Prostate gland (tissue), 2 donors: ENCODE measurements around the gene TMEM169. TPM values are rescaled to one million over a fixed set of nuclear protein-coding genes. Genes with fewer than 3 reads are reported as not detected.

Experiments
- DNase-seq: peaks from one replicate; pipeline ENCODE4 v3.0.0-alpha.2; 2019; ENCODE audit warnings: low spot score
- H3K27ac ChIP-seq, 2 donors: fragments of 200-600 bp; sonication (generic); 2 replicates each; pipeline ENCODE4 v1.5.1; 2017 to 2019
- H3K27me3 ChIP-seq: fragments of 200-600 bp; sonication (generic); replicated peaks from 2 replicates; pipeline ENCODE4 v1.5.1; 2019; ENCODE audit not compliant: insufficient read depth
- H3K36me3 ChIP-seq, 2 donors: fragments of 200-600 bp; sonication (generic); 1 replicate in 1 of 2; 2 replicates in 1 of 2; pipeline versions ENCODE4 v1.5.1 to v1.8.1; 2017 to 2019
- H3K4me1 ChIP-seq: fragments of 200-600 bp; sonication (generic); replicated peaks from 2 replicates; pipeline ENCODE4 v1.5.1; 2019
- H3K4me3 ChIP-seq, 2 donors: fragments of 200-600 bp; sonication (generic); 2 replicates each; pipeline ENCODE4 v1.5.1; 2017 to 2019
- H3K9me3 ChIP-seq: fragments of 200-600 bp; sonication (generic); 2 replicates; pipeline ENCODE4 v1.5.1; 2017
- POLR2A ChIP-seq: fragments of 450-650 bp; IDR thresholded peaks from one replicate; pipeline ENCODE4 v1.6.1; 2016; ENCODE audit warnings: antibody characterized with exemption, mild to moderate bottlenecking
- POLR2AphosphoS5 ChIP-seq: sonication (generic); formaldehyde crosslinking; IDR thresholded peaks from one replicate; pipeline ENCODE4 v1.6.1; 2017; ENCODE audit warnings: antibody characterized with exemption
- WGBS: methylation state at CpG from one replicate; pipeline ENCODE4 v1.1.5; 2018; 5-methylcytosine and 5-hydroxymethylcytosine counted together
- intact Hi-C: fragments of 100-400 bp; cut with DNase I; formaldehyde crosslinking; loops from one replicate; pipeline ENCODE4 v1.14.2; 2022
- total RNA-seq, 2 donors: library from RNA; depleted of rRNA; stranded (reverse); fragments of >200 nt; gene quantifications; one replicate each; pipeline ENCODE4 v1.1.0, GENCODE V29; 2016
- TF ChIP-seq, protein P1 (sequence below), 4 experiments: fragments of 200-600 bp in 2 of 4; fragments of 450-650 bp in 2 of 4; sonication (generic) in 2 of 4; IDR thresholded peaks; 1 replicate in 3 of 4; 2 replicates in 1 of 4; pipeline ENCODE4 v1.5.1; 2016 to 2019; ENCODE audit warnings: antibody characterized with exemption in 4 of 4, mild to moderate bottlenecking in 2 of 4, moderate library complexity in 2 of 4

TMEM169 gene
- total RNA-seq, 2 donors from 2014 or later: 0.80 to 1.1 TPM

DNA sequence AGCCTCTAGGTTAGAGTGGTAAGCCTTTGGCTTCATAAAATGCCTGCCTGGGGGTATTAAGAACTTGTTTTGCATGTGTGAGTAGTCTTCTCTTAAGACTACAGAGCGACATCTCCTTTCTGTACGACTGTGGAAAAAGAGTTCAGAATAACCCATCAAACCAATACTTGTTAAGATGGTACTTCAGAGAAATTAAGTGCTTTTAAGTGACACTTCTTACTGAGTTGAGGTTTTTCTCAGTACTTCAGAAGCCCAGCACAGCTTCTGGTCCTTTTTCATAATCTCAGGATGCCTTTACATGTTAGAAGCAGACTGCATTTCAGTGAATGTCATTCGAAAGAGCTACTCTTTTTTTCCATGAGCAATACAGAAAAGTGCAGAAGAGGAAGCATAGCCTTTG lies 38.3 kb downstream of the TMEM169 start:
- H3K4me3 ChIP-seq: no peak overlapping the region
- no peaks in the 10 kb centered on the region for H3K9me3 ChIP-seq
- no peak for DNase-seq
- TF ChIP-seq POLR2A (no peak), POLR2AphosphoS5 (no peak)
- TF ChIP-seq, protein P1, sequence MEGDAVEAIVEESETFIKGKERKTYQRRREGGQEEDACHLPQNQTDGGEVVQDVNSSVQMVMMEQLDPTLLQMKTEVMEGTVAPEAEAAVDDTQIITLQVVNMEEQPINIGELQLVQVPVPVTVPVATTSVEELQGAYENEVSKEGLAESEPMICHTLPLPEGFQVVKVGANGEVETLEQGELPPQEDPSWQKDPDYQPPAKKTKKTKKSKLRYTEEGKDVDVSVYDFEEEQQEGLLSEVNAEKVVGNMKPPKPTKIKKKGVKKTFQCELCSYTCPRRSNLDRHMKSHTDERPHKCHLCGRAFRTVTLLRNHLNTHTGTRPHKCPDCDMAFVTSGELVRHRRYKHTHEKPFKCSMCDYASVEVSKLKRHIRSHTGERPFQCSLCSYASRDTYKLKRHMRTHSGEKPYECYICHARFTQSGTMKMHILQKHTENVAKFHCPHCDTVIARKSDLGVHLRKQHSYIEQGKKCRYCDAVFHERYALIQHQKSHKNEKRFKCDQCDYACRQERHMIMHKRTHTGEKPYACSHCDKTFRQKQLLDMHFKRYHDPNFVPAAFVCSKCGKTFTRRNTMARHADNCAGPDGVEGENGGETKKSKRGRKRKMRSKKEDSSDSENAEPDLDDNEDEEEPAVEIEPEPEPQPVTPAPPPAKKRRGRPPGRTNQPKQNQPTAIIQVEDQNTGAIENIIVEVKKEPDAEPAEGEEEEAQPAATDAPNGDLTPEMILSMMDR (IDR thresholded peaks at IDR 0.05): no peak
- WGBS: 73% methylated on average over 3 of the region's 3 CpGs
- H3K36me3 ChIP-seq: peaks cover 0 to 13% of the 10 kb centered on the region in 2 donors
- H3K27me3 ChIP-seq: no peaks in the 10 kb centered on the region
- no peaks in the 10 kb centered on the region for H3K4me1 ChIP-seq
- intact Hi-C loops: loop anchor here (10.0 kb wide), 1 partner anchor 295 kb away; the partner anchor contains the start of gene SMARCAL1
- H3K27ac ChIP-seq: no peak overlapping the region

- no peak for DNase-seq
- intact Hi-C loops: no loop called here
- TF ChIP-seq, protein P1 (IDR thresholded peaks at IDR 0.05): no peak
- no peak for TF ChIP-seq POLR2A
- TF ChIP-seq POLR2AphosphoS5: no peak
- H3K9me3 ChIP-seq: no peaks in the 10 kb centered on the region
- no peaks in the 10 kb centered on the region for H3K4me1 ChIP-seq
- peaks cover 0 to 13% of the 10 kb centered on the region in 2 donors for H3K36me3 ChIP-seq
- 88% methylated on average over 3 of the region's 3 CpGs for WGBS
- H3K4me3 ChIP-seq: no peak overlapping the region
- H3K27me3 ChIP-seq: no peaks in the 10 kb centered on the region
- no peak overlapping the region for H3K27ac ChIP-seq
These were observed 39.5 kb downstream of the TMEM169 start for GRCh38 chr2:216121255-216121654.

GRCh38 chr2:216126943-216127342 lies 45.2 kb downstream of the TMEM169 start:
- no peaks in the 10 kb centered on the region for H3K27me3 ChIP-seq
- no peaks in the 10 kb centered on the region for H3K4me1 ChIP-seq
- no peak overlapping the region for H3K4me3 ChIP-seq
- 97% methylated on average over 5 of the region's 5 CpGs for whole genome bisulfite sequencing
- no peak for DNase-seq
- no peak for TF ChIP-seq POLR2A
- TF ChIP-seq POLR2AphosphoS5: no peak
- TF ChIP-seq, protein P1 (IDR thresholded peaks at IDR 0.05): no peak
- intact Hi-C loops: no loop called here
- no peaks in the 10 kb centered on the region for H3K9me3 ChIP-seq
- no peak overlapping the region for H3K27ac ChIP-seq
- H3K36me3 ChIP-seq: peaks cover 0 to 13% of the 10 kb centered on the region in 2 donors

DNA sequence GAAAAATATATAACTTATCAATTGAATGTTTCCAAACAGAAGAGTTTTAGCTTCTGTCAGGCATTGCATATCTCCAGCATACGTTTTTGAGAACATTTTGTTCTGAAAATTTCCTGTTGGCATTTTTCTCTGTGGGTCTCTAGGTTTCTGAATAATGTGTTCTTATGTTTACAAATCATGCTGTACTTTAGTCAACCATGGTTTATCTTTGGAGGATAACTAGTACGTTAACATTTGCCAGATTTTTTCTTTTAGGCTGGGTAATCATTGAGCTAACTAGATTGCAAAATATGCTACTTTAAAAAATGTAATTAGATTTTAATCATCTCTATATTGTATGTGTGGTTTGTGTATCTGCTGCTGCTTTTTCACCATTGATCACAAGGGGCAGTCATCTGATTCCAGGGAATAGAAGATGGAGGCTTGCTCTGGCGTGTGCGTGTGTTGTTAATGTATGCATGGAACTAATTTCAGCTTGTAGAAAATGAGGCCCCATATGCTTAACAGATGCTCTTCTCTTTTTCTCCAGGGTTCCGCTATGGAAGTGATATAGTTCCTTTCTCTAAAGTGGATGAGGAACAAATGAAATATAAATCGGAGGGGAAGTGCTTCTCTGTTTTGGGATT lies 48.7 kb downstream of the TMEM169 start:
- Histone ChIP-seq H3K27me3 (no peaks in the 10 kb centered on the region), H3K36me3 (peaks cover 0 to 4% of the 10 kb centered on the region in 2 donors), H3K27ac (peak overlapping the region in 1 of 2 donors; percentile 9), H3K9me3 (no peaks in the 10 kb centered on the region), H3K4me3 (no peak overlapping the region), H3K4me1 (no peaks in the 10 kb centered on the region)
- TF ChIP-seq POLR2A (no peak), POLR2AphosphoS5 (no peak)
- TF ChIP-seq, protein P1 (IDR thresholded peaks at IDR 0.05): no peak
- WGBS: 64% methylated on average over 6 of the region's 6 CpGs
- no peak for DNase-seq
- intact Hi-C loops: no loop called here
